SKM-1 treated with dmso at 0.1 percent for 144 hours (cell line): ENCODE measurements around the gene MTA1.

Experiments
- DNase-seq: peaks from one replicate; lab custom pipeline; 2025; ENCODE audit not compliant: unreplicated experiment; lab: John Stamatoyannopoulos, UW

Gene MTA1

GRCh38 chr14:105386581-105387529 is 32.8 kb upstream of the MTA1 start:
- DNase-seq: no peak

GRCh38 chr14:105387530-105387922 is 32.1 kb upstream of the MTA1 start:
- no peak for DNase-seq

- DNase-seq: no peak
Measured at GRCh38 chr14:105388110-105388951, 31.3 kb upstream of the MTA1 start.

DNA sequence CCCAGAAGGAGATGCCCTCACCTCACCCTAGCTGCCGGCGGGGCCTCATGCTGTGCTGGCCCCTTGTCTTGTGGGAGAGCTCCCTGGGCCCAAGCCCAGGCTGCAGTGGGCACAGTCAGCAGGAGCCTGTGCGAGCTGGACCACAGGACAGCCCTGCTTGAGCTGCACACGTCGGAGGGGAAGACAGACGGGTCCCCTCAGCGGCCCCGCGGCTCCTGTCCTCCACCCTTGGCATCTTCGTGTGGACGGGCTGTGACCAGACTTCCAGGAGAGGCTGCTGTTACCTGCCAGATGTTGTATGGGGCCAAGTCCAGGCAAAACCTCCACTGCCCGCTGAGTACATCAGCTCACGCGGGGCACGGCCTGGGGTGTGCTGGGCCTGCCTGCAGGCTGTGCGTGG is 30.7 kb upstream of the MTA1 start:
- no peak for DNase-seq

DNA sequence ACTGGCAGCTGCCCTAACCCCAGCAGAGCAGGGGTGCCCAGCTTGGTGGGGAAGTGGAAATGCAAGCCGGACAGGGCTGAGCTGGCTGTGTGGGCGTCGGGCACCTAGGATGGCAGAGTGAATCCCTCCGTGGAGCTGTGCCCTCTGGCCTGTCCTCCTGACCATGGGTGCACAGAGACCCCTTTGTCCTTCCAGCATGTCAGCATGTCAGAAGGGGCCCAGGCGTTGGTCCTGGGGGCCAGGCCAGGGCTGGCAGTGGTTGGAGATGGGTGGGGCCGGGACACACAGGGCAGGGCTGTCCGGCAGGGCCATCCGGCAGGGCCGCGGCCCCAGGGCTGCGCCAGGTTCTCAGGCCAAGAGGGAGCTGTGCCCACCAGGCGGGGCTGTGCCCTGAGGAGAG is 30.1 kb upstream of the MTA1 start:
- DNase-seq: no peak

- DNase-seq: peak; percentile 13
Measured at GRCh38 chr14:105389976-105390848, 29.4 kb upstream of the MTA1 start.

- no peak for DNase-seq
Measured at GRCh38 chr14:105390849-105391500, 28.7 kb upstream of the MTA1 start.

- no peak for DNase-seq
Measured at GRCh38 chr14:105391541-105391940, 28.1 kb upstream of the MTA1 start.

- DNase-seq: no peak
Measured at GRCh38 chr14:105392131-105393090, 27.2 kb upstream of the MTA1 start.

GRCh38 chr14:105393151-105393550 is 26.5 kb upstream of the MTA1 start:
- DNase-seq: no peak

DNA sequence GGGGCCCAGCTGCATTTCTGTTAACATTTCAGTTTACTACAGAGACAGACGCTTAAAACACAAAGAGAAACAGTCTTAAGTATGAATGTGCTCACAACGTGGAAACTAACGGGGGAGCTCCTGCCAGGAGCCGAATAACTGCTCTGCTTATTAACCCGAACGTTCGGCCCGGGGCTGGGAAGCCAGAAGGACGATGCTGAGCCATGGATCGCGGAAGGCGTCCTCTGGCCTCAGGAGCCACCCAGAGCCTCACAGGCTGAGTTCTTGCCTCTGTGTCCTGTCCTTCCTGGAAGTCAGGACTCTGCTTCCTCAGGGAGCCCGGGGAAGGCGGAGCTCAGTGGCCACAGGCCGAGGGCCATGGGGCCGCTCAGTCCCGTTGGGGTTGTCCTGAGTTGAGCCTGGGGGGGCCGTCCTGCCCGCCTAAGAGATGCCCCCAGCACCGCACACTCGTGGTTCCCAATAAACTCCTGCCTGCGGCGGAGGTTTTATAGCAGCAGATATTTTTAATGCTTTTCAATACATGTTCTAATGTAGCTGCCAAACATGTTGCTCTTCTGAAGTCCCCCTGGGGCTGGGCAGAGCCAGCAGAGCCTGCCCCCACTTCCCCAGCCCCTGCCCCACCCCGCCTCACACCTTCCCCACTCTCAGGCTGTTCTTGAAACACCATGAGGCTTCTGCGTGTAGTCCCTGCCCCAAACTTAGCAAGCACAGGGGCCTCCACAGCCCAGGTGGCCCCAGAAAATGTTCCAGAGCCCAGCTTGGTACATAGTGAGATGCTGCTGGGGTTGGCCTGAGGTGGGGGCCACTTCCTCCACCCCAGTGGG is 24.7 kb upstream of the MTA1 start:
- DNase-seq: no peak

GRCh38 chr14:105395538-105395854 is 24.1 kb upstream of the MTA1 start:
- DNase-seq: no peak

GRCh38 chr14:105397350-105397931 is 22.2 kb upstream of the MTA1 start:
- DNase-seq: no peak

DNA sequence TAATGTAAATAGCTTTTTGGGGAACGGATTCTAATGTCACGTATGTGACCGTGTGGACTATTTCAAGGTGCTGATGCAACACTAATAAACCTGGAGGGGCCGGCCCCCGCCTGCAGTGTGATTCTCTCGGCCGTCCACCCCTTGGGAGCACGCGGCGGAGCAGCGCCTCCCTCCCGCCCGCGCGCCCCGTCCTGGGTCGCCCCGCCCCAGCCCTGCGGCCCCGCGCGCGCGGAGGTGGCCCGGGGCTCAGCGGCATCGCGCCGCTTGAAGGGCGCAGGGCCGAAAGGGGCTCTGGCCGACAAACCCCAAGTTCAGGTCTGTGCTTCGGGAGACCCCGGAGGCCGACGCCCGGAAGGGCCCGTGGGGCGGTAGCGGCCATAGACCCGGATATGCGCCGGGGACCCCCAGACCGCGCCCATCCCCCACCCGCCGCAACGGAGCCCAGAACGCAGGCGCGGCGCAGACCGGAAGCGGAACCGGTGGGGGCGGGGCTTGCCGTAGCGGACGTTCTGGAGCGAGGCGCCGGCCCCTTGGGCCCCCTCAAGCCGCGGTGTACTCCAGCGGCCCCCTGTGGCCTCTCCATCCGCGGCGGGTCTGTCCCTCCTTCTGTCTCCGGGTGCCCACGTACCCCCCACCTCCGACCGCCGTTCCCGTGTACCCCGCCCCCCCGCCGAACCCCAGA is 21.4 kb upstream of the MTA1 start, which contains the start of gene TEX22:
Gene TEX22 (plus strand): TSS at position 495 of the 682 bp plus-strand sequence. CDS start 803 bp downstream, outside the sequence.
- peak; percentile 26 for DNase-seq

DNA sequence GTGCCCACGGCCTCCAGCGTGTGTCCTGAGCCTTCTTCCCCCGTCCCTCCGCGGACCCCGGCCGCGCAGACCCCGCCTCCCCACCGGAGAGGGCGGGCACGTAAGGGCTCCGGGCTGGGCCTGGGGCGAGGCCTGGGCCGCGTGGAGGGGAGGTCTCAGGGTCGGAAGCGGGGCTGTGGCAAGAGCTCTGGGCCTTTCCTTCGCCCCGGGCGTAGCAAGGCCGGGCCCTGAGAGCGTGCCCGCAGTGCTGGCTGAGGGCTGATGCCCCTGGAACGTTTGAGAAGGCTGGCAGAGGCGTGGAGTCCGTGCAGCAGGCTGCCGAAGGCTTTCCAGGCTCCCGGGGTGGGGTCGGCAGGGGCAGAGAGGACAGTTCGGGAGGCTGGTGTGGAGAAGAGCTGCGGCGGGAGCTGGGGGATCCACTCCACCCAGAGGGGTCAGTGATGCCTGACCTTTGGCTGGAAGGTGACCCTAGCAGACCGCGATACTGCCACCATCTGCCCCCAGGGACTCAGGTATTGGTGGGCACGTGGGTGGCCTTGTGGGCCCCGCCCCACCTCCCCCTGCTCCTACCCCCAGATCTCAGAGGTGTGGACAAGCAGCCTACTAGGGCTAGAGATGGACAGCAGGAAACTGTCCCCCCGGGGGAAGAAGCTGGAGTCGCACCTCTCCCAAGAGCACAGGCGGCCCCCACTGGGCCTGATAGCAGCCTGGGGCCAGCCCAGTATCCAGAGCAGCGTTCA is 20.7 kb upstream of the MTA1 start:
- DNase-seq: no peak

- DNase-seq: no peak
Measured at GRCh38 chr14:105399466-105399775, 20.2 kb upstream of the MTA1 start.

GRCh38 chr14:105400016-105400415 is 19.6 kb upstream of the MTA1 start:
- DNase-seq: no peak
